Stimulated activated CD4-positive, alpha-beta T cell treated with anti-CD3 and anti-CD28 coated beads, TNF-alpha, amount 100 ng/mL, for 4 hours (primary cell): ENCODE measurements around the gene OPTN.
"Not testable (repeated sequence)": the region's sequence is repeated elsewhere in the genome, so short reads cannot be mapped to it uniquely, and the experiment has no call there.

Source experiments
- DNase-seq, 3 experiments: peaks; one replicate each; pipeline ENCODE4 v3.0.0-alpha.2; 2020; ENCODE audit warnings: low read depth in 3 of 3

OPTN gene

DNA sequence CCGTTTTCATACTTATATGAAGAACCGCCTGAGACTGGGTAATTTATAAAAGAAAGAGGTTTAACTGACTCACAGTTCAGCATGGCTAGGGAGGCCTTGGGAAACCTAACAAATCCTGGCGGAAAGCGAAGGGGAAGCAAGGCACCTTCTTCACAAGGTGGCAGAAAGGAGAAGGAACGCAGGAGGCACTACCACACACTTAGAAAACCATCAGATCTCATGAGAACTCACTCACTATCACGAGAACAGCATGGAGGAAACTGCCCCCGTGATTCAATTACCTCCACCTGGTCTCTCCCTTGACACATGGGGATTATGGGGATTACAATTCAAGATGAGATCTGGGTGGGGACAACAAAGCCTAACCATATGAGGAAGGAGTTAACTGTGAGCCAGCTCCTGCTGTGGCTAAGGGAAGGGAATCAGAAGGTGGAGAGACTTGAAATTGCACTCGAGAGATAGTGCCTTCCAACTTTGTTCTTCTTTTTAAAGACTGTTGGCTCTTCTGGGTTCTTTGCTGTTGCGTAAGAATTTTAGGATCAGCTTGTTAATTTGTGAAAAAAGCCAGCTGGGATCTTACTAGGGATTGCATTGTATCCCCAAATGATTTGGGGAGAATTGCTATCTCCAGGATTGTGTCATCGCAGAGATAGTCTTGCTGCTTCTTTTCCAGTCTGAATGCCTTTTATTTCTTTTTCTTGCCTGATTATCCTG is 21.0 kb downstream of the OPTN start:
- no peak for DNase-seq

DNA sequence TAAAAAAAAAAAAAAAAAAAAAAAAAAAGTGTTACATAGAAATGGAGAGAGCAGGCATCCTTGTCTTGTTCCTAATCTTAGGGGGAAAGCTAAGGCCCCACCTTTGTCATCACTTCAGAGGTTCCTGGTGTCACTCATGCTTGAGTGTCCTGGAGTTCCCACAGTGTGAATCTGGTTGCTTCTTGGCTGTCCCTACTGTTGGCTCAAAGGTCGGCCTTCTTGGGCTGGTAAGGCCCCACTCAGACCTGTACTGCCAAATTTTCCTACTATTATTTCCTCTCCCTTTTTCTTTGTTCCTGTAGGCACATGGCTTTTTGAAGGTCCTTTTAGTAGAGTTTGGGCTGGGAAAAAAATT is 21.5 kb downstream of the OPTN start:
- DNase-seq, result no peak

GRCh38 chr10:13136651-13137050 is 36.7 kb downstream of the OPTN start:
- DNase-seq, result no peak

DNA sequence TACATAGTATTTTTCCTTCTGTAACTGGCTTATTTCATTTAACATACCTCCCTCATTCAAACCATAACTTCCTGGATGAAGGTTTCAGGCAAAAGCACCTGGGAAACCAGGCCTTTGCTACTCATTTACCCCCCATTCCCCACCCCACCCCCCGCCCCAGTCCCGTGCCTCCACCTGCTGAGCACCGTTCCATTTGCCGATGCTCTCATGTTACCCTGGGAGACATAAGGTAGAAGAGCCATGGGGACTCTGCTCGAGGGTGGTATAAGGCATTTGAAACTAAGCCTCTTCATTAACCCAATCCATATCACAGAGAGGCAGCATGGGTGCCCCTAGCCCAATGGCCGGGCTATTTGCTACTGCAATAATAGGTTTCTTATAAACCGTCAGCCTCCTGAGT is 39.2 kb downstream of the OPTN start:
- no peak for DNase-seq

GRCh38 chr10:13139676-13140075 is 39.7 kb downstream of the OPTN start:
- no peak for DNase-seq

DNA sequence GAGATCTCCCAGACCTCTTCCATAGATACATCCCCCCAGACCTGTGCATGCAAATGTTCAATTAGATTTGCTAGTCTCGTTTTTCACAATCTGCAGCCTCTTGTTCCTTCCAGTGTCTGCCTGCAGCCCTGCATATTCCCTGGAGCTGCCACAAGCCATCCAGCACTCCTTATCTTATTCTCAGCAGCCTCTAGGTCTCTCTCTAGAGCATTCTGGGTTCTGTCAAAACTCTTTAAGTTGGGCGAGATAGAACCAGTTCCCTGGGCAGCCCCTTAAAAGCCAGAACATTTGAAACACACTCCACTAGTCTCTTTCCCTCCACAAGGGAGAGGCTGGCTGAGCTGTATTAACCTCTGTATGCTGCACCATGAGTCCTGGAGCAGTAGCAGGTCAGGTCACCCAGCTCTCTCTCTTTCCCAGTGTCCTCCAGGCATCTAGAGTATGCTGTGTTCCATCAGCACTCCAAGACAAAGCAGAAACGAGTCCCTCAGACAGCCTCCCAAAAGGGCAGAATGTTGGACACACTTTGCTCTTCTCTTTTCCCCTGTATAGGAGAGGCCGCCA is 40.7 kb downstream of the OPTN start:
- no peak for DNase-seq

- DNase-seq, result no peak
Observed at GRCh38 chr10:13143766-13144165, 43.8 kb downstream of the OPTN start.

DNA sequence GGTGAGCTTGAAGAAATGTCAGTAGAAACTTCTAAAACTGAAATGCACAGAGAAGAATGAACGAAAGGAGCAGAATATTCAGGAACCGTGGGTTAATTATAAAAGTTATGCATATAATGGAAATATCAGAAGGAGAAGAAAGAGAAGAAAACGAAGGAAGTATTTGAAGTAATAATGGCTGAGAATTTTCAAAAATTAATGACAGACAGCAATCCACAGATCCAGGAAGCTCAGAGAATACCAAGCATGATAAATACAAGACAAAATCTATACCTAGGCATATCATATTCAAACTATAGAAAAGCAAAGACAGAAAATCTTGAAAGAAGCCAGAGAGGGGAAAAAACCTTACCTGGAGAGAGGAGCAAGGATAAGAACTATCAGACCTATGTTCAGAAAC is 44.9 kb downstream of the OPTN start:
- no peak for DNase-seq

GRCh38 chr10:13146379-13146778 is 46.4 kb downstream of the OPTN start:
- DNase-seq, result no peak

- no peak for DNase-seq
Observed at GRCh38 chr10:13147161-13147560, 47.2 kb downstream of the OPTN start.

- DNase-seq, result no peak
Observed at GRCh38 chr10:13152296-13152695, 52.3 kb downstream of the OPTN start.

DNA sequence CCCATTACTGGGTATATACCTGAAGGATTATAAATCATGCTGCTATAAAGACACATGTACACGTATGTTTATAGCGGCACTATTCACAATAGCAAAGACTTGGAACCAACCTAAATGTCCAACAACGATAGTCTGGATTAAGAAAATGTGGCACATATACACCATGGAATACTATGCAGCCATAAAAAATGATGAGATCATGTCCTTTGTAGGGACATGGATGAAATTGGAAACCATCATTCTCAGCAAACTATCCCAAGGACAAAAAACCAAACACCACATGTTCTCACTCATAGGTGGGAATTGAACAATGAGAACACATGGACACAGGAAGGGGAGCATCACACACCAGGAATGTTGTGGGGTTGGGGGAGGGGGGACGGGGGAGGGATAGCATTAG is 55.9 kb downstream of the OPTN start:
- DNase-seq, result not testable (repeated sequence)

DNA sequence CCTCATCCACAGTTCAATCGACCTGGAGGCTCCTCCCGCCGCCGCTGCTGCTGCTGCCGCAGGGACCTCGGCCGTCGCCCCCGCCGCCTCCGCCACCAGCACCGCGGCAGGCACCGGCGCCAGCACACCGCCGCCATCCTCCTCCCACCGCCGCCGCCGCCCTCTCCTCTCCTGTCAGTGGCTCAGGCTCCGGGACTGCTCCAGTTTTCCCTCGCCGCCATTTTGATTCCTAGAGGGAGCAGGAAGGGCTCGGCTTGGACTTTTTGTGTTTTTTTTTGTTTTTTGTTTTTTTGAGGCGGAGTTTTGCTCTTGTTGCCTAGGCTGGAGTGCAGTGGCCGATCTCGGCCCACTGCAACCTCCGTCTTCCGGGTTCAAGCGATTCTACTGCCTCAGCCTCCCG is 58.4 kb downstream of the OPTN start:
- DNase-seq, result peak in 1 of 3 experiments; percentile 4

DNA sequence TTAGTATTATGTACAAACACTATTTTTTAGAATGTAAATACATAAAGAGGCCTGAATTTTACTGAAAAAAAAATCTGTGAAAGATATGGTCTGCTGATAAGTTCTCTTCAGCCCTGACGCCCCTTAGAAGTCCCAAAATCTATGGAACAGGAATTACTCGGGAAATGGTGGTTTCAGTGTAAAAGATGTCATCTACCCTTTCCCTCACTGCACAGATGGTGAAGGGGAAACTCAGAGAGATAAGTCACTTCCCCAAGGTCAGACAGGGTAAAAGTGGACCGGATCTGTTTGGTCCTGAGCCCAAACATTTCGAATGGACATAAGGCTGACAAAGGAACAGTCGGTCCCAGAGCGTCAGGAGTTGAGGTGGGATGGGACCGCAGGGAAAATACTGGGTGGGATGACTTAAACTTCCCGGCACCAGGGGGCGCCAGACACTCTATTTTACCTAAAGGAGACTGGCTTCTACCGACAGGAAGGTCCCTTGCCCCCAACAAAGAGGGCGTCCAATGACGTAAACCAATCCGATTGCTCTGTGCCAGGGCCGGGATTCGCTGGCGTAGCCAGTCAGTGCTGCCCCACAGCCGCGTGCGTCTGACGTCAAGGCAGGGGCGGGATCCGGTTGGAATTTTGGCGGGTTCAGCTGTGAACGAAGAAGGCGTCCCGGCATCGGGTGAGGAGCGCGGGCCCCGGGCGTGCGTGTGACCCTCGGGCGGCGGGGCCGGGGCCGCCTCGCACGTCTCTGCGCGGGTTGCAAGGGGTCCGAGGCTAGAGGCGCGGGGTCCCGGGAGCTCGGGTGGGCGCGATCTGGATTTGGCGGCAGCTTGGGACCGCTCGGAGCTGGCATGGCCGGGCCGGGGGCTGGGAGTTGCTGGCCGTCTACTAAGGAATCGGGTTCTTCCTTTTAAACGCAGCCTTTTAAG is 61.2 kb downstream of the OPTN start, which contains the start of gene MCM10:
TSS of gene MCM10 (plus strand) at position 625 of the 923 bp plus-strand sequence. CDS start 2,645 bp downstream, outside the sequence.
- peak; percentile 92 to 94 (median 93) for DNase-seq

DNA sequence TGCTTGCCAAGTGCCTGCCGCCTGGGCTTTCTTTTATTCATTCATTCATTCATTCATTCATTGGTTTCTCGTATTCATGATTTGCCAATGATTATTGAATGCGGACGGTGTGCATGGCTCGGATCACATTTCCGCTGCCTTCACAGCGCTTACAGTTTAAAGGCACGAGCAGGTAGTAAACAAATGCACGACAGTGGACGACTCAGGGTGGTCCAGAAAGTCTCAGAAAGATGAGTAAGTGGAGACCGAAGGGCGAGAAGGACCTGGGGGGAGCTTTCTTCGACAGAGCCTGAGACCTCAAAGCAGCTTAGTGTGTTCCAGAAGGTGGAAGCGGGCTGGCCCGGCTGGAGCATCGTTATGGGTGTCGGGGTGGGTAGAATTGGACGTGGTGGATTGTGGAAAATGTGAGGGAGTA is 61.9 kb downstream of the OPTN start:
- no peak for DNase-seq

DNA sequence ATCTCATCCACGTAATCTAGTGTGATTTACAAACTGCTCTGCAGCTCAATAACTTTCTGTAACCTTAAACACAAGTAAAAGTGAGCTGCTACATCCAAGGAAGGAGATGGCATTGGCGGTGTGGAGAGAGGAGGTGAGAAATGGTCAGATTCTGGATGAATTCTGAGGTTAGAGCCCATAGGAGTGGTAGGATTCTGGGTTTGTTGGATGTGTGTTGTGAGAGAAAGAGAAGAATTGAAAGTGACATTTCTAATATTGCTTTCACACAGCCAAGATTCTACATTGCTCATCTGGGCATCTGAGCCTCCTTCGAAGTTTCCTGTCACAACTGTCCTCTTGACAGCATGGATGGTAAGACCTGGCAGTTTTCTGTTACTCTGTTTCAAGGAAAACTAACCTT is 63.9 kb downstream of the OPTN start:
- no peak for DNase-seq

GRCh38 chr10:13165177-13165576 is 65.2 kb downstream of the OPTN start:
- no peak for DNase-seq

DNA sequence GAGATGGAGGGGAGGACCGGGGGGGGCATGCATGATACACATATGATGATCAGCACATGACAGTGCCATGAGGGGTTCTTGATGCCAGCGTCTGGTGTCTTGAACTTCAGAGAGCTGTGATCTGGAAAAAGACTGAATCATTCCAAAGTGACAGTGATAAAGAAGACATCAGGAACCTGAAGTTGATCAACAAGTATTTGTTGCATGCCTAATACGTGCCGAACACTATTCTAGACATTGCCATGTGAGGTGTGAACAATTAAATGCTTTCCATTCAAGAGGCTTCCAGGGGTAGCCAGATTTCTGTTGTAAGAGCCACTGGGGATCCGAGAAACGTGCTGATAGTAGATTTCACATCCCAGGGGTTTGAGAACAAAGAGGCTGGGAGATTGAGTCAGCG is 67.6 kb downstream of the OPTN start:
- no peak for DNase-seq

- DNase-seq, result no peak
Observed at GRCh38 chr10:13168781-13169180, 68.8 kb downstream of the OPTN start.

DNA sequence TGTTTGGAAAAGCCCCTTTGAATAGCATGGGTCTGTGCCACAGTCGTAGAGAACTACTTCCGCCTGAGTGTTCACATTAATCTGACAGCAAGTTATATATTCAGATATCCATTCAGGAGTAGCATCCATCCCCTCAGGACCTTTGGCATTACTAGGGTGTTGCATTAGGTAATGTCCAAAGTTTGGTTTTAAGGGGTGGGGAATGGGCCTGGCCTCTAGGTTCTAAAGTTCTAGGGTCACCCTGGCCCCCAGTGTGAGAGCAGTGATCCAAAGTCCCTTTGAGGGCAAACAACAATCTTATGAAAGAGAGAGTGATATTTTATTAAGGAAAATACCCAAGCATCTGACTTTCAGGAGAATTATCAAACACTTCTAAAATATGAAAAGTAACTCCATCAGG is 73.7 kb downstream of the OPTN start:
- DNase-seq, result no peak

DNA sequence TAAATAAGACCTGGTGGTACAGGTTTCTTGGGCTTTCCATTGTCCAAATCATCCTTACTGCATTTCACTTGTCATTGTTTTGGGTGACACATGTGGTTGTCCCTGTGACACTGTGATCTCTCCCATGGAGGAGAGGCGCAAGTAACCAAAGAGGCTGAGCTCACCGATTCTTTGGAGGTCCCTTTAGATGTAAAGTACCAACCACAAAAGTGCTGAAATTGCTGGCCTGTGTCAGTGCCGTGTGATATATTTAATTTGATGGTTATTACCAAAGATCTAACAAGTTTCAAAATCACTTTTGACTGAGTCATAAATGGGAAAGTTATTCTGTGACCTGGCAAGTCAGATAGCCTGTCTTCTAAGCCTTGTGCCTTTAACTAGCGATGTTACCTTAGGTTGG is 80.8 kb downstream of the OPTN start:
- DNase-seq, result no peak

DNA sequence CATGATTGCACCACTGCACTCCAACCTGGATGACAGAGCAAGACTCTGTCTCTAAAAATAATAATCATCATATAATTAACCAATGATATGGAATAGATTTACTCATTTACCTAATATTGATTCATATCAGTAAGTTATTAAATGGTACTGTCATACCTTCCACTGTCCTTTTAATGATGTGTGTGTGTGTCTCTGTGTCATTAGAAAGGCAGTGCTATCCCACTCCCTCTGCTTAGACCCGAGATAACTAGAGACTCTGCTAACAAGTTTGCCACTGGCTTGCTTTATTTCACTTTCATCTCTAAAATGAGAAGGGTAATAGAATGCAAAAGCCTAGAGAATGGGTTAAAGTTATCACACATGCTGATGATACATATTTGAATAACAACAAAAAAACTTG is 82.5 kb downstream of the OPTN start:
- no peak for DNase-seq

GRCh38 chr10:13183625-13184024 is 83.7 kb downstream of the OPTN start:
- DNase-seq, result no peak
